A549 (cell line): ENCODE data around the gene FIBP.

ENCODE experiments used
- CHD2 ChIP-seq: fragments of 150-350 bp; IDR thresholded peaks from 2 replicates; pipeline ENCODE4 v1.6.1; 2014; ENCODE audit warnings: low read length; ENCODE audit not compliant: partially characterized antibody
- CTCF ChIP-seq: fragments of >200 bp; sonication (Bioruptor Twin); formaldehyde crosslinking; IDR thresholded peaks from 3 replicates; pipeline ENCODE4 v1.5.1; 2016
- HOXB5 ChIP-seq: fragments of 250-450 bp; sonication (Bioruptor Pico); IDR thresholded peaks from 2 replicates; pipeline ENCODE4 v1.5.0; 2020; ENCODE audit warnings: mild to moderate bottlenecking, moderate library complexity
- JUNB ChIP-seq: fragments of >200 bp; sonication (Bioruptor Twin); formaldehyde crosslinking; IDR thresholded peaks from 2 replicates; pipeline ENCODE4 v1.6.1; 2016
- PBX3 ChIP-seq: IDR thresholded peaks from 2 replicates; pipeline ENCODE4 v1.6.1; 2012
- POLR2A ChIP-seq: IDR thresholded peaks from 2 replicates; pipeline ENCODE4 v1.6.1; 2012; ENCODE audit warnings: mild to moderate bottlenecking, low read length
- POLR2AphosphoS2 ChIP-seq: conservative IDR thresholded peaks from 2 replicates; pipeline ENCODE4 v1.6.1; 2012; ENCODE audit warnings: low read length, improper control_type of control experiment, inconsistent platforms
- RAD21 ChIP-seq, 2 experiments: fragments of >200 bp in 1 of 2; sonication (Bioruptor Twin) in 1 of 2; formaldehyde crosslinking in 1 of 2; IDR thresholded peaks in 1 of 2; conservative IDR thresholded peaks in 1 of 2; 2 replicates in 1 of 2; 3 replicates in 1 of 2; pipeline ENCODE4 v1.6.1; 2012 to 2018; ENCODE audit warnings: inconsistent platforms in 1 of 2
- REST ChIP-seq: fragments of 200-600 bp; sonication (generic); IDR thresholded peaks from 2 replicates; pipeline ENCODE4 v1.6.1; 2016; ENCODE audit warnings: antibody characterized with exemption, mild to moderate bottlenecking, moderate library complexity
- RFX5 ChIP-seq: fragments of 450-650 bp; IDR thresholded peaks from 2 replicates; pipeline ENCODE4 v1.7.1; 2014; ENCODE audit warnings: antibody characterized with exemption, mild to moderate bottlenecking, moderate library complexity
- USF2 ChIP-seq: fragments of 450-650 bp; IDR thresholded peaks from 2 replicates; pipeline ENCODE4 v1.6.1; 2014; ENCODE audit warnings: antibody characterized with exemption

GRCh38 chr11:65915821-65916251, 27.6 kb upstream of the FIBP start:
- TF ChIP-seq CTCF (no peak), POLR2A (no peak), USF2 (no peak), RAD21 (conservative IDR thresholded peaks at IDR 0.05 in 1 of 2, IDR thresholded peaks at IDR 0.05 in 1 of 2) (no peak; a peak in 1 of 5 replicates), RFX5 (no peak), CHD2 (no peak), POLR2AphosphoS2 (no peak), REST (no peak), HOXB5 (CRISPR knock-in tag) (peak; percentile 51; the same call in 1 of the 2 replicates), JUNB (peak; percentile 92), PBX3 (peak; percentile 75)
